ENCODE data around the gene GNAT2.

GRCh38 chr1:109634771-109635750 lies 15.6 kb upstream of the GNAT2 start:
- TF ChIP-seq CTCF (conservative IDR thresholded peaks at IDR 0.05 in 1 of 2, IDR thresholded peaks at IDR 0.05 in 1 of 2; ENCODE audit: low read depth in 1 of 2, low read length in 2 of 2) (no peak), EZH2 (IDR thresholded peaks at IDR 0.05; ENCODE audit: low read length, missing control alignments) (no peak)
